ENCODE data around the gene EZH1.
A peak's percentile ranks its signal among the peaks of the same experiment; 100 is the strongest.
"Not testable (repeated sequence)": the region's sequence is repeated elsewhere in the genome, so short reads cannot be mapped to it uniquely, and the experiment has no call there.

Gene EZH1

DNA sequence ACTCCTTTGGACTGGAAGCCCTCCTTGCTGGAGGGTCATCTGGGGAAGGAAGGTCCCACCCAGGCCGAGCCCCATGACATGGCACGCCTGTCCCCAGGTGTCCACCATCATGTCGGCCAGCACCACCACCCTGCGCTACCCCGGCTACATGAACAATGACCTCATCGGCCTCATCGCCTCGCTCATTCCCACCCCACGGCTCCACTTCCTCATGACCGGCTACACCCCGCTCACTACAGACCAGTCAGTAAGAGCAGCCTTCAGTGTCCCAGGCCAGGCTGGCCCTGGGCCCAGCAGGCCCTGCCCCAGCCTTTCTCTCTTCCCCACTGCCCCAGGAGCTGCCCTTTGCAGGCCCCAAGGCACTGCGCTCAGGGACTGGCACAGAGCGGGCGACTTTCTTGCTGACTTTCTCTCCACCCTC, 79.2 kb downstream of the EZH1 start:
- DNase-seq = no peak

DNA sequence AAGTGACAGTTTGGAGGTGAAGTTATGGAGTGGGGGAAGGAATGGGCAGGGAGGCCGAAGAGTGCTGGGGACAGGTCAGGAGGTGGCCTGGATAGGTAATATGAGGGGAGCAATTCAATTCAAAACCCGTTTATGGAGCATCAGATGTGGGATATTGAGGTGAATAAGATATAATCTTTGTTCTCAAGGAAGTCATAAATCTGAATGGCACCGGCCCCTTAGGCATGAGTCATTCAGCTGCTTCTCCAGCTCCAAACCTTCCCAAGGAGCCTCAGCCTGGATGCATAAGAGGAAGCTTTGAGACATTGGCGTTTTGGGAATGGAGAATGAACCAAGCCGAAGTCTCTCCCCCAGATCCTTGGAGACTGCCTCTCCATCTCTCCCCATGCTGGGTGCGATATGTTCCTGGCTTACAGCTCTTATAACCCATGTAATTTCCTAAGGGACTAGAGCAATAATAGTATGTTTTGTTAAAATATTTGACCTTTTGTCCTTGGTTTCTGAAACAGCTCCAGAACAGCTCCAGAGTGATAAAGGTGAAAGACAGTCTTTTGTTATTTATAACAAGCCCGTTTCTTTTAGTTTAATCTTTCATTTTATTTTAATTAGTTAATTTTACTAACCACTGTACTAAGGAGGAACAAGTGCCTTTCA, 84.0 kb downstream of the EZH1 start:
- no peak for DNase-seq

DNA sequence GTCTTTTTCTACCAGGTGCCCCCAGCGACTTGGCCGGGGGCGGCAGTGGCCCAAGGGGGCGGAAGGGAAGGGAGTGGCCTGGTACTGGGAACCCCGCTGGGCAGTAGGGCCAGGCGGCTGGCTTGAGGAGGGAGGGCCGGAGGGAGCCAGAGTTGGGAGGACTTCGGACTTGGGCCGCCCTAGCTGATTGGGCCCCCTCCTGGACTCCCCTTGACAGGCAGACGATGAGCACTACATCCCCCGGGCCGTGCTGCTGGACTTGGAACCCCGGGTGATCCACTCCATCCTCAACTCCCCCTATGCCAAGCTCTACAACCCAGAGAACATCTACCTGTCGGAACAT, 84.9 kb downstream of the EZH1 start:
- DNase-seq = not testable (repeated sequence)

DNA sequence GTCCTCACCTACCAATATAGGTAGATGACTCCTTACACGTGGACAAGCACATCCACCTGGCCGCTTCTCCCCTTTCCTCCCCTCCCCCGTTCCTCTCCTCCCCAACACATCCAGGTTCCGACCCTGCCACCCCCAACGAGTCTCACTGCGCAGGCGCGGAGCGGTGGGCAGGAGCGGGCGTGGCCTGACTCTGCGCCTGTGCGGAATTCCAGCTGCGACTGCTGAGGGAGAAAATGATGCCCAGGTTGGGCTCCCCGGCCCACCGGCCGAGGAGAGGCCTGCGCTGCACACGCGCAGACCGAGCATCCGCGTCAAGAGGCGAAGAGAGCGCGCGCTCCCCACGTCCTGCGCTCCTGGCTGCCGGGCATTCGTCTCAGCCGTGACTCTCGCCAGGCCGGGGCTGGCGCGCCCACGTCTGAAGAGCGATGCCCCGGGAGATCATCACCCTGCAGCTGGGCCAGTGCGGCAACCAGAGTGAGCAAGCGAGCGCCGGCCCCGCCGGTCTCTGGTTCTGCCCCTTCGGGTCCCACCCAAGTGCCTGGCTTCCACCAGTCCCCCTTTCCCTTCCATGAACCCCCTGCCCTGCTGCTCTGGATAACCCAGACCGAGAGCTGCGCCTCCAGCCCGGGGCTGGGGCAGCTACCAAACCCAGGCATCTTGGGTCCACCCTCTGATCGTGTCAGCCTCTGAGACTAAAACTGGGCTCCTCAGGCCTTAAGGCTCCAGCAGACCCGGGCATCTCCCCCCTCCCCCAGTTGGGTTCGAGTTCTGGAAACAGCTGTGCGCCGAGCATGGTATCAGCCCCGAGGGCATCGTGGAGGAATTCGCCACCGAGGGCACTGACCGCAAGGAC, 85.5 kb downstream of the EZH1 start, which contains the start of gene TUBG2:
TUBG2 (plus strand) TSS at position 206 of the 853 bp plus-strand sequence; CDS start at position 426, 220 bp downstream.
- DNase-seq = peak; percentile 79

DNA sequence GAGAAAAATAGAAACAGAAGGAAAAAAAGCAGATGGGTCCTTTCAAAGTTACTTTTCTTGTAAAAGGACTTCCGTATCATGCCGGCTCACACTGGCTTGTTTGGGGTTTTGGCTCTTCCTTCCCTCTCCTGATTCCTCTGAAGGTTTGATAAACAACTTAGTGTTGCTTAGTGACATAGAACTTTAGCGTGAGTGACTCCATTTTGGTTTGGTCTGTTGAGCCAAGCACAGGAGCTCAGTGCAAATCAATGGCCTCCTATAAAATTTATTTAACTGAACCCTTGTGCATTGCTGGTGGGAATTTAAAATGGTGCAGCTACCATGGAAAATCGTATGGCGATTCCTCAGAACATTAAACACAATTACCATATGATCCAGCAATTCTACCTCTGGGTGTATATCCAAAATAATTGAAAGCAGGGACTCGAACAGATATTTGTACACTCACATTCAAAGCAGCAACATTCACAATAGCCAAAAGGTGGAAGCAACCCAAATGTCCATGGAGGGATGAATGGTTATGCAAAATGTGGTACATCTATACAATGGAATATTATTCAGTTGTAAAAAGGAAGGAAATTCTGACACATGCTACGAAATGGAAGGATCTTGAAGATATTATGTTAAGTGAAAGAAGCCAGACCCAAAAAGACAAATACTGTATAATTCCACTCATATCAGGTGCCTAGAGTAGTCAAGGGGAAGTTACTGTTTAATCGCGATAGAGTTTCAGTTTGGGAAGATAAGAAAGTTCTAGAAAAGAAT, 86.8 kb downstream of the EZH1 start:
- DNase-seq = no peak

DNA sequence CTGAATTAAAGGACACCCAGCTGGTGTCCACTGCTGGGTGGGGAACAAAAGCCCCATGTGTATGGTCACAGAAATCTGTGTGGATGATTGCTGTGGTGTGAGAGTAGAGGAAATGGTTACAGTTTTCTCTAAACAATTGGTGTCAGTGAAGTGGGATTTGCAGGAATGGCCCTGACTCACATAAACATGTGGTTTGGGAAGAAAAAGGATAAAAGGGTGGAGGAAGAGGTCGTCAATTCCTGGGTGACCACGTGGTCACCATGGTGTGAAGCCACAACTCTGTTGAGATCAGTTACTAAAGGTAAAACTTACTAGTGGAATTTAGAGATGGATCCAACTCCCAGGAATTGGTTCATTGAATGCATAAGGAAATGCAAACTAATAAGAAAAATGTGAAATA, 89.3 kb downstream of the EZH1 start:
- DNase-seq = no peak

DNA sequence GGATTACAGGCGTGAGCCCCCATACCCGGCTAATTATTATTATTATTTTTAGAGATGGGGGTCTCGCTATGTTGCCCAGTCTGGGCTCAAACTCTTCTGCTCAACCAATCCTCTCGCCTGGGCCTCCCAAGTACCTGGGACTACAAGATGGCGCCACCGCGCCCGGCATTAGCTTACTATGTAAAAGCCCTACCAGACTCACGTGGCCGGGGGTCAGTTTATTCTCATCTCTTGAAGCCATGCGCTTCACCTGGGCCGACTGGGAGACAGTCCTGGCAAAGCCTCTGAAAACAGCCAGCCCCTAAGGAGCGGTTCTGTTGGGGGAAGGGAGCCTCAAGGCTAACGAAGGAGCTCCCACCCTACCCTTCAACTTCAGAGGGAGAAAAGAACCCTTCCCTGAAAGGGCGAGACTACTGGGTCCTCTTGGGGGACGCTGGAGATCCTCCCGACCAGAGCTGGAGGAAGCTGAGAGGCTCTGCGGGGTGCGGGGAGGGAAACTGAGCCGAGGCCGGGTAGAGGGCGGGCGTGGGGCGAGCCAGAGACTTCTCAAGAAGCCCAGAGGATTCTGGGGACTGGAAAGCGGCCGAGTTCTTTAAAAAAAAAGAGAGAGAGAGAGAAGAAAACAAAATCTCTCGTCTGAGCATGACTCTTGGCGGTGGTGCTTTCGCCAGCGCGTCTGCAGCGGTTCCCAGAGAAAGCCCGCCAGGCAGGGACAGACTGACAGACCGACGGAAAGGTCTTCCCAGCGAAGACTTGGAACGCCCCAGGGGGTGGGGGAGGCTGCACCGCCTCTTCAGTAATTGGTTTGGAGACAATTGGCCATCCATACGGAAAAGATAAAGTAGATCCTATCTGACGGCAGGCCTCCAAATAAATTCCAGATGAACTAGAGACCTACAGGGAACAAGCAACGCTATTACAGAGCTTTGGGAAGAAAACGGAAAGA, 91.4 kb downstream of the EZH1 start:
- DNase-seq = no peak

DNA sequence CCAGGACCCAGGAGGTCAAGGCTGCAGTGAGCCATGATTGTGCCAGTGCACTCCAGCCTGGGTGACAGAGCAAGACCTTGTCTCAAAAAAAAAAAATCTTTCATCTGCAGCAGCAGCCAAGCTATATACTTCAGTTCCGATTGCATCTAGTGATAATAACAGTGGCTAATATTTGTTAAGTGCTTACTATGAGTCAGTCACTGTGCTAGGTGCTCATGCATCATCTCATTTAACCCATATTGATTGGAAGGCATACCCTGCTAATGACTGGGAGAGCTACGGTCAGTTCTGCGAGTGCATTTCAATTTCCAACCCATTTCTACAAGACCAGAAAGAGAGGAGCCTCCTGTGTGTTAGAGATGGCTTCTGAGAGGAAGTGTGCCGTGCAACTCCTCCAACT, 93.4 kb downstream of the EZH1 start:
- DNase-seq = no peak

Data from stimulated activated CD4-positive, alpha-beta T cell treated with anti-CD3 and anti-CD28 coated beads, Interleukin-1b, Interleukin-23, amount 100 ng/mL, for 48 hours (primary cell).